Ovary (tissue), 9 donors: ENCODE measurements around the gene KIAA1755. TPM values are rescaled to one million over a fixed set of nuclear protein-coding genes. Genes with fewer than 3 reads are reported as not detected.

ENCODE experiments used
- DNase-seq, 5 donors: peaks; one replicate each; pipeline ENCODE4 v3.0.0-alpha.2; 2019 to 2020
- H3K27ac ChIP-seq, 2 donors: fragments of 200-600 bp; one replicate each; pipeline versions ENCODE4 v1.5.1 to v1.8.0; 2019 to 2022
- H3K27me3 ChIP-seq: fragments of 200-600 bp; one replicate; pipeline ENCODE4 v1.8.0; 2022
- H3K36me3 ChIP-seq: fragments of 200-600 bp; sonication (generic); one replicate; pipeline ENCODE4 v1.5.1; 2019
- H3K4me1 ChIP-seq: one replicate; pipeline ENCODE4 v1.8.1; 2013; ENCODE audit warnings: mild to moderate bottlenecking, moderate library complexity; ENCODE audit not compliant: insufficient read depth
- H3K4me3 ChIP-seq: fragments of 200-600 bp; sonication (generic); one replicate; pipeline ENCODE4 v1.5.1; 2017
- H3K9me3 ChIP-seq, 2 donors: fragments of 200-600 bp in 1 of 2; sonication (generic) in 1 of 2; one replicate each; pipeline versions ENCODE4 v1.5.1 to v1.8.1; 2013 to 2019; ENCODE audit warnings: mild to moderate bottlenecking in 1 of 2, moderate library complexity in 1 of 2
- EP300 ChIP-seq: sonication (generic); formaldehyde crosslinking; IDR thresholded peaks from one replicate; pipeline ENCODE4 v1.6.1; 2017; ENCODE audit warnings: antibody characterized with exemption
- POLR2A ChIP-seq: fragments of 450-650 bp; IDR thresholded peaks from one replicate; pipeline ENCODE4 v1.6.1; 2017; ENCODE audit warnings: antibody characterized with exemption, mild to moderate bottlenecking, moderate library complexity
- WGBS, 3 donors: extraction: QIAGEN DNeasy Blood & Tissue Kit in 1 of 3; methylation state at CpG; one replicate each; pipeline versions ENCODE4 v1.1.5 to v1.1.7; 2013 to 2017; 5-methylcytosine and 5-hydroxymethylcytosine counted together
- intact Hi-C, 4 donors: fragments of 100-400 bp; cut with DNase I; formaldehyde crosslinking; loops; one replicate each; pipeline versions ENCODE4 v1.11.0 to v1.15.1; 2022 to 2023
- polyA plus RNA-seq, 2 donors: library from polyadenylated mRNA; stranded (reverse); fragments of 200-250 nt in 1 of 2; fragments of 350-450 nt in 1 of 2; fragmentation: Illumina TruSeq in 1 of 2; extraction: RNeasy Lipid Tissue Mini Kit (QIAGEN cat#74804) in 1 of 2; gene quantifications; one replicate each; pipeline ENCODE4 v1.2.3, GENCODE V29; 2013 to 2014
- total RNA-seq, 7 donors: library from RNA; depleted of rRNA in 2 of 7; stranded (reverse); fragments of >200 nt in 2 of 7; fragmentation: NEBNext Ultra II Directional in 3 of 7; extraction: Animal tissue kit (Norgen Biotek cat#: 25700) in 3 of 7; gene quantifications; one replicate each; pipeline versions ENCODE4 v1.1.0 to v1.2.4, GENCODE V29; 2016 to 2023
- TF ChIP-seq, protein P1 (sequence below), 3 donors: fragments of 450-650 bp in 2 of 3; fragments of 200-600 bp in 1 of 3; IDR thresholded peaks; one replicate each; pipeline versions ENCODE4 v1.5.1 to v1.8.0; 2016 to 2022; ENCODE audit warnings: antibody characterized with exemption in 3 of 3, mild to moderate bottlenecking in 1 of 3
- donor health status: DM: no; HTN: no; CAD: no; lungs with moderate emphysema.
- donor health status: DM: no; HTN: no; CAD: no.
- donor health status: Bipolar disorder and iron deficiency.
- donor health status: DM: yes; HTN: yes; CAD: no.
- donor health status: DM: no; HTN: no; CAD: no.
- donor health status: DM: yes; HTN: yes; CAD: no.

The KIAA1755 gene
- total and polyA plus RNA-seq, 9 donors, result 4.4 to 29.7 (median 12.0) TPM

GRCh38 chr20:38208523-38208922 lies 52.0 kb downstream of the KIAA1755 start:
- Histone ChIP-seq H3K4me1 (no peaks in the 10 kb centered on the region), H3K27ac (no peak overlapping the region), H3K36me3 (no peaks in the 10 kb centered on the region), H3K9me3 (no peaks in the 10 kb centered on the region), H3K4me3 (no peak overlapping the region), H3K27me3 (no peaks in the 10 kb centered on the region)
- DNase-seq, result no peak
- WGBS, 3 donors, result 87 to 89% (median 88%) methylated on average over 3 of the region's 3 CpGs
- TF ChIP-seq EP300, result no peak
- TF ChIP-seq POLR2A, result no peak
- TF ChIP-seq, protein P1, sequence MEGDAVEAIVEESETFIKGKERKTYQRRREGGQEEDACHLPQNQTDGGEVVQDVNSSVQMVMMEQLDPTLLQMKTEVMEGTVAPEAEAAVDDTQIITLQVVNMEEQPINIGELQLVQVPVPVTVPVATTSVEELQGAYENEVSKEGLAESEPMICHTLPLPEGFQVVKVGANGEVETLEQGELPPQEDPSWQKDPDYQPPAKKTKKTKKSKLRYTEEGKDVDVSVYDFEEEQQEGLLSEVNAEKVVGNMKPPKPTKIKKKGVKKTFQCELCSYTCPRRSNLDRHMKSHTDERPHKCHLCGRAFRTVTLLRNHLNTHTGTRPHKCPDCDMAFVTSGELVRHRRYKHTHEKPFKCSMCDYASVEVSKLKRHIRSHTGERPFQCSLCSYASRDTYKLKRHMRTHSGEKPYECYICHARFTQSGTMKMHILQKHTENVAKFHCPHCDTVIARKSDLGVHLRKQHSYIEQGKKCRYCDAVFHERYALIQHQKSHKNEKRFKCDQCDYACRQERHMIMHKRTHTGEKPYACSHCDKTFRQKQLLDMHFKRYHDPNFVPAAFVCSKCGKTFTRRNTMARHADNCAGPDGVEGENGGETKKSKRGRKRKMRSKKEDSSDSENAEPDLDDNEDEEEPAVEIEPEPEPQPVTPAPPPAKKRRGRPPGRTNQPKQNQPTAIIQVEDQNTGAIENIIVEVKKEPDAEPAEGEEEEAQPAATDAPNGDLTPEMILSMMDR (IDR thresholded peaks at IDR 0.05), result no peak
- intact Hi-C loops, result no loop called here

DNA sequence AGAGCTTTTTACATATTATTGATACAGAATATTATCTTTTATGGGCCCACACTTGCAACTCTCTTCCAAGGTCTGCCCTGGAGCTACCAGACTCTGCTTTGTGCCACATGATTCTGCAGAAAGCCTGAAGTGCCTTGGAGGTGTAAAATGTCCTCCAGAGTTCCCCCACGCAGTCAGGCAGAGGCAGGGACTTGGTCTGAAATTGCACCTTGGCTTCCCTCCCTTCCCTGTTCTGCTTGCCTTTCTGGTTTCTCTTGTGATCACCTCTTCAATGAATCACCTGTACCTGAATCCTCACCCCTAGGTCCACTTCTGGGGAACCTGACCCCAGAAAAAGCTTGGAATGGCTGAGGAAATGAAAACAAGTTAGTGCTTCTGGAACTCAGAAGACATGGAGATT lies 52.4 kb downstream of the KIAA1755 start:
- no peaks in the 10 kb centered on the region for H3K27me3 ChIP-seq
- H3K4me3 ChIP-seq, result no peak overlapping the region
- no peaks in the 10 kb centered on the region for H3K36me3 ChIP-seq
- H3K27ac ChIP-seq, result no peak overlapping the region
- no peaks in the 10 kb centered on the region for H3K9me3 ChIP-seq
- no peak for TF ChIP-seq EP300
- TF ChIP-seq, protein P1 (IDR thresholded peaks at IDR 0.05), result no peak
- no peak for TF ChIP-seq POLR2A
- WGBS, 3 donors, result 60 to 90% (median 81%) methylated on average over 1 of the region's 1 CpG
- H3K4me1 ChIP-seq, result no peaks in the 10 kb centered on the region
- no peak for DNase-seq
- intact Hi-C loops, result no loop called here

DNA sequence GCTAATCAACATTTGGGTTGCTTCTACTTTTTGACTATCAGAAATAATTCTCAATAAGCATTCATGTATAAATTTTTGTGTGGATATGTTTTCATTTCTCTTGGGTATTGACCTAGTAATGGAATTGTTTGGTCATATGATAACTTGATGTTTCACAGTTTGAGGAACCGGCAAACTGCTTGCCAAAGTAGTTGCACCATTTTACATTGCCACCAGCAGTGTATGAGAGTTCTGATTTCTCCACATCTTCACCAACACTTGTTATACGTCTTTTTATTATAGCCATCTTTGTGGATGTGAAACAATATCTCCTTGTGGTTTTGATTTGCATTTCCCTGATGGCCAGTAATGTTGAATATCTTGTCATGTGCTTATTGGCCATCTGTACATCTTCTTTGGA lies 52.9 kb downstream of the KIAA1755 start:
- TF ChIP-seq POLR2A (no peak), EP300 (no peak)
- TF ChIP-seq, protein P1 (IDR thresholded peaks at IDR 0.05), result no peak
- DNase-seq, result no peak
- intact Hi-C loops, result no loop called here
- H3K27ac ChIP-seq, result no peak overlapping the region
- H3K36me3 ChIP-seq, result no peaks in the 10 kb centered on the region
- no peaks in the 10 kb centered on the region for H3K9me3 ChIP-seq
- H3K27me3 ChIP-seq, result no peaks in the 10 kb centered on the region
- H3K4me3 ChIP-seq, result no peak overlapping the region
- 60 to 84% (median 80%) methylated on average over 2 of the region's 2 CpGs for WGBS, 3 donors
- no peaks in the 10 kb centered on the region for H3K4me1 ChIP-seq

GRCh38 chr20:38205001-38205400 lies 55.5 kb downstream of the KIAA1755 start:
- intact Hi-C loops, result no loop called here
- Histone ChIP-seq H3K4me3 (no peak overlapping the region), H3K27me3 (no peaks in the 10 kb centered on the region), H3K4me1 (no peaks in the 10 kb centered on the region), H3K27ac (no peak overlapping the region), H3K36me3 (no peaks in the 10 kb centered on the region), H3K9me3 (no peaks in the 10 kb centered on the region)
- TF ChIP-seq POLR2A (no peak), EP300 (no peak)
- TF ChIP-seq, protein P1 (IDR thresholded peaks at IDR 0.05), result no peak
- DNase-seq, result no peak
- WGBS, 3 donors, result 49 to 58% (median 53%) methylated on average over 3 of the region's 3 CpGs

- Histone ChIP-seq H3K36me3 (no peaks in the 10 kb centered on the region), H3K4me3 (no peak overlapping the region), H3K9me3 (no peaks in the 10 kb centered on the region), H3K27me3 (no peaks in the 10 kb centered on the region), H3K27ac (no peak overlapping the region), H3K4me1 (no peaks in the 10 kb centered on the region)
- no peak for TF ChIP-seq POLR2A
- TF ChIP-seq, protein P1 (IDR thresholded peaks at IDR 0.05), result no peak
- no peak for TF ChIP-seq EP300
- no peak for DNase-seq
- WGBS, 3 donors, result 62 to 76% (median 75%) methylated on average over 2 of the region's 2 CpGs
- intact Hi-C loops, result no loop called here
These were observed 56.6 kb downstream of the KIAA1755 start for GRCh38 chr20:38203981-38204357.
